Measurements from ENCODE around the gene CDON.

CDON gene

DNA sequence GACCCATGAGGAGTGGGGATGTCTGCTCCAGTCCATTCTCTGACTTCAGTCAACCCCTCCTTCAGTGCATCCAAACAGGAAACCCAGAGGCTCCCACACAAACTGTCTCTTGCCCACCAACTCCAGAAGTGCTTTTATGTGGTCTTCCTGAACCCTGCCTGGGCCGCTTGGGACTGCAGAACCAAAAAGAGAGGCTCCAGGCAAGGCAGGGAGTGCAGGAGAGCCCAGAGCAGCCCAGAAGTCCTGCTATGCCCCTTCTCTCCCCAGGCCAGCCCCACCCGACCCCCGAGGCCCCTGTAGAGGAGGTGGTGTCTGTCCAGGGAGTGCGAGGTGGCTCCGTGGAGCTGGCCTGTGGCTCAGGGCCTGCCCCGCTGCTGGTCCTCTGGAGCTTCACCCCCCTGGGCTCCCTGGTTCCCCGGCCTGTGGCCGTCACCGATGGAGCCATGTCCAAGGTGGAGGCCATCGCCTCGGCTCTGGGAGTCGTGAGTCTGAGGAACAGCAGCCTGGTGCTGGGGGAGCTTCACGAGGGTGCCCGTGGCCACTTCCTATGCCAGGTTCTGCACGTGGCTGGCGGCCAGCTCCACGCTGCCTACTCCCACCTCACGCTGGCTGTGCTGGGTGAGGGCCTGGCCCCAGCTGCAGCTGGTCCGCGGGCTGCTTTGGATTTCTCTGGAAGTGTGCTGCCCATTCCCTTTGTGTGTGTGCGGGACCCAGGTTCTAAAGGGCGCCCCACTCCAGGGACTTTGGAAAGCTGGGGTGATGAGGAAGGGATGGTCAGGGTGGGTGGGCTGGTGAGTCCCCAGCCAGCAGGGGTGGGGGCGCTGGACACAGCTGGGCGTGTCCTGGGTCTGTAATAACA, 115.0 kb downstream of the CDON start:
- Histone ChIP-seq H3K9me3 (ENCODE audit: control insufficient read depth, insufficient read depth, low read length) (no peaks in the 10 kb centered on the region), H3K4me2 (ENCODE audit: low read length) (no peak overlapping the region), H3K27ac (ENCODE audit: low read depth, low read length) (no peak overlapping the region), H4K20me1 (ENCODE audit: control insufficient read depth, insufficient read depth, low read depth, low read length) (no peaks in the 10 kb centered on the region), H3F3A (ENCODE audit: control insufficient read depth, insufficient read depth) (no peaks in the 10 kb centered on the region), H3K79me2 (ENCODE audit: control insufficient read depth, low read length) (no peaks in the 10 kb centered on the region), H3K36me3 (ENCODE audit: control insufficient read depth, low read length) (no peaks in the 10 kb centered on the region), H3K9me2 (replicated peaks; ENCODE audit: control insufficient read depth, low read length) (no peaks in the 10 kb centered on the region), H3K4me1 (ENCODE audit: control insufficient read depth, low read length) (no peaks in the 10 kb centered on the region), H3K4me3 (ENCODE audit: low read length) (no peak overlapping the region), H3K27me3 (ENCODE audit: control insufficient read depth, low read length) (no peaks in the 10 kb centered on the region; the same call in 1 of the 2 replicates)
- TF ChIP-seq CTCF (IDR thresholded peaks at IDR 0.05; ENCODE audit: low read depth, low read length, poor library complexity, severe bottlenecking): no peak
- TF ChIP-seq EZH2phosphoT487 (IDR thresholded peaks at IDR 0.05; ENCODE audit: borderline replicate concordance, low read length): no peak

GRCh38 chr11:125946712-125947418, 115.8 kb downstream of the CDON start:
- Histone ChIP-seq H3K79me2 (ENCODE audit: control insufficient read depth, low read length) (no peaks in the 10 kb centered on the region), H3K27ac (ENCODE audit: low read depth, low read length) (no peak overlapping the region), H3K9me2 (replicated peaks; ENCODE audit: control insufficient read depth, low read length) (no peaks in the 10 kb centered on the region), H4K20me1 (ENCODE audit: control insufficient read depth, insufficient read depth, low read depth, low read length) (no peaks in the 10 kb centered on the region), H3K4me1 (ENCODE audit: control insufficient read depth, low read length) (no peaks in the 10 kb centered on the region), H3K9me3 (ENCODE audit: control insufficient read depth, insufficient read depth, low read length) (no peaks in the 10 kb centered on the region), H3K4me2 (ENCODE audit: low read length) (no peak overlapping the region), H3K36me3 (ENCODE audit: control insufficient read depth, low read length) (no peaks in the 10 kb centered on the region), H3K27me3 (ENCODE audit: control insufficient read depth, low read length) (no peaks in the 10 kb centered on the region; the same call in 1 of the 2 replicates), H3K4me3 (ENCODE audit: low read length) (no peak overlapping the region), H3F3A (ENCODE audit: control insufficient read depth, insufficient read depth) (no peaks in the 10 kb centered on the region)
- TF ChIP-seq CTCF (IDR thresholded peaks at IDR 0.05; ENCODE audit: low read depth, low read length, poor library complexity, severe bottlenecking) (no peak), EZH2phosphoT487 (IDR thresholded peaks at IDR 0.05; ENCODE audit: borderline replicate concordance, low read length) (no peak)

- Histone ChIP-seq H3K79me2 (ENCODE audit: control insufficient read depth, low read length) (no peaks in the 10 kb centered on the region), H3K27ac (ENCODE audit: low read depth, low read length) (no peak within 1 kb of the TSS), H4K20me1 (ENCODE audit: control insufficient read depth, insufficient read depth, low read depth, low read length) (no peaks in the 10 kb centered on the region), H3K9me2 (replicated peaks; ENCODE audit: control insufficient read depth, low read length) (no peaks in the 10 kb centered on the region), H3K9me3 (ENCODE audit: control insufficient read depth, insufficient read depth, low read length) (no peaks in the 10 kb centered on the region), H3K4me3 (ENCODE audit: low read length) (no peak within 1 kb of the TSS), H3F3A (ENCODE audit: control insufficient read depth, insufficient read depth) (no peaks in the 10 kb centered on the region), H3K4me2 (ENCODE audit: low read length) (no peak within 1 kb of the TSS), H3K4me1 (ENCODE audit: control insufficient read depth, low read length) (no peaks in the 10 kb centered on the region), H3K36me3 (ENCODE audit: control insufficient read depth, low read length) (no peaks in the 10 kb centered on the region), H3K27me3 (ENCODE audit: control insufficient read depth, low read length) (no peaks in the 10 kb centered on the region; the same call in 1 of the 2 replicates)
- TF ChIP-seq CTCF (IDR thresholded peaks at IDR 0.05; ENCODE audit: low read depth, low read length, poor library complexity, severe bottlenecking) (no peak), EZH2phosphoT487 (IDR thresholded peaks at IDR 0.05; ENCODE audit: borderline replicate concordance, low read length) (no peak)
Observed at GRCh38 chr11:125945797-125946520, 116.7 kb downstream of the CDON start, which contains the start of gene VSIG10L2. TSS of gene VSIG10L2 (plus strand) at chr11:125946044. CDS start at chr11:125946056, 12 bp downstream.

All from DOHH2 (cell line).